HPDE6-E6E7 (cell line): ENCODE data around the gene NDUFS8.

Experiments
- DNase-seq: peaks from one replicate; pipeline ENCODE4 v3.0.0; 2011; ENCODE audit warnings: missing footprints; ENCODE audit errors: extremely low spot score

The NDUFS8 gene

GRCh38 chr11:68036141-68036716 lies 5.7 kb downstream of the NDUFS8 start:
- DNase-seq, result no peak

GRCh38 chr11:68036717-68037239 lies 6.3 kb downstream of the NDUFS8 start:
- no peak for DNase-seq

GRCh38 chr11:68037411-68038225 lies 7.1 kb downstream of the NDUFS8 start:
- DNase-seq, result no peak

- no peak for DNase-seq
These were observed 7.8 kb downstream of the NDUFS8 start for GRCh38 chr11:68038226-68038717.

GRCh38 chr11:68038718-68039525 lies 8.4 kb downstream of the NDUFS8 start, which contains the start of gene TCIRG1:
TCIRG1 (plus strand) TSS chr11:68039025; CDS start chr11:68041272, 2,247 bp downstream.
- DNase-seq, result peak; percentile 72

- no peak for DNase-seq
These were observed 9.1 kb downstream of the NDUFS8 start for GRCh38 chr11:68039526-68040086.

- no peak for DNase-seq
These were observed 9.8 kb downstream of the NDUFS8 start for GRCh38 chr11:68040101-68040956.

- no peak for DNase-seq
These were observed 10.6 kb downstream of the NDUFS8 start for GRCh38 chr11:68040957-68041591.

- no peak for DNase-seq
These were observed 11.2 kb downstream of the NDUFS8 start for GRCh38 chr11:68041617-68042218.

- no peak for DNase-seq
These were observed 11.9 kb downstream of the NDUFS8 start for GRCh38 chr11:68042219-68043028.

GRCh38 chr11:68043029-68043348 lies 12.5 kb downstream of the NDUFS8 start:
- no peak for DNase-seq

GRCh38 chr11:68043349-68044144 lies 13.1 kb downstream of the NDUFS8 start:
- no peak for DNase-seq

- no peak for DNase-seq
These were observed 13.8 kb downstream of the NDUFS8 start for GRCh38 chr11:68044145-68044813.

- no peak for DNase-seq
These were observed 14.4 kb downstream of the NDUFS8 start for GRCh38 chr11:68044898-68045351.

- DNase-seq, result no peak
These were observed 17.2 kb downstream of the NDUFS8 start for GRCh38 chr11:68047437-68048290.

GRCh38 chr11:68048681-68049508 lies 18.4 kb downstream of the NDUFS8 start:
- no peak for DNase-seq
